Stimulated activated effector memory CD8-positive, alpha-beta T cell treated with anti-CD3 and anti-CD28 coated beads, Interleukin-12 subunit alpha, Interleukin-12 subunit beta, amount 100 ng/mL, for 72 hours (primary cell): ENCODE data around the gene HELLS.
"Not testable (repeated sequence)": the region's sequence is repeated elsewhere in the genome, so short reads cannot be mapped to it uniquely, and the experiment has no call there.

ENCODE experiments used
- ATAC-seq: fragments of 150-1000 bp; cut with Tn5 transposase; 2 replicates; pipeline ENCODE4 v1.10.0; 2021
- DNase-seq, 2 donors: peaks; one replicate each; pipeline ENCODE4 v3.0.0; 2021 to 2022; ENCODE audit warnings: low spot score in 2 of 2
- H3K27ac Mint-ChIP-seq: one replicate; pipeline ENCODE4 v1.8.0; 2022; ENCODE audit warnings: mild to moderate bottlenecking, mixed read lengths
- H3K36me3 Mint-ChIP-seq: one replicate; pipeline ENCODE4 v1.8.0; 2022; ENCODE audit warnings: mild to moderate bottlenecking, mixed read lengths
- H3K4me1 Mint-ChIP-seq: one replicate; pipeline ENCODE4 v1.8.0; 2022; ENCODE audit warnings: mixed read lengths
- H3K4me3 Mint-ChIP-seq: one replicate; pipeline ENCODE4 v1.8.0; 2022; ENCODE audit warnings: mild to moderate bottlenecking, mixed read lengths
- H3K9me3 Mint-ChIP-seq: one replicate; pipeline ENCODE4 v1.8.0; 2022; ENCODE audit warnings: mixed read lengths

Gene HELLS

GRCh38 chr10:94631077-94631875, 85.7 kb downstream of the HELLS start:
- ATAC-seq: no peak
- no peaks in the 10 kb centered on the region for H3K4me1 Mint-ChIP-seq
- H3K27ac Mint-ChIP-seq: no peak overlapping the region
- H3K9me3 Mint-ChIP-seq: no peaks in the 10 kb centered on the region
- DNase-seq: no peak
- H3K36me3 Mint-ChIP-seq: no peaks in the 10 kb centered on the region
- no peak overlapping the region for H3K4me3 Mint-ChIP-seq

GRCh38 chr10:94632954-94633353, 87.4 kb downstream of the HELLS start:
- DNase-seq (no peak), ATAC-seq (no peak)
- H3K27ac Mint-ChIP-seq: no peak overlapping the region
- peaks cover 5% of the 10 kb centered on the region for H3K9me3 Mint-ChIP-seq
- no peaks in the 10 kb centered on the region for H3K4me1 Mint-ChIP-seq
- no peaks in the 10 kb centered on the region for H3K36me3 Mint-ChIP-seq
- H3K4me3 Mint-ChIP-seq: no peak overlapping the region

- peaks cover 11% of the 10 kb centered on the region for H3K9me3 Mint-ChIP-seq
- not testable (repeated sequence) for DNase-seq, H3K4me1 Mint-ChIP-seq, H3K27ac Mint-ChIP-seq, ATAC-seq, H3K4me3 Mint-ChIP-seq, H3K36me3 Mint-ChIP-seq
Observed at GRCh38 chr10:94638097-94638496, 92.5 kb downstream of the HELLS start.

DNA sequence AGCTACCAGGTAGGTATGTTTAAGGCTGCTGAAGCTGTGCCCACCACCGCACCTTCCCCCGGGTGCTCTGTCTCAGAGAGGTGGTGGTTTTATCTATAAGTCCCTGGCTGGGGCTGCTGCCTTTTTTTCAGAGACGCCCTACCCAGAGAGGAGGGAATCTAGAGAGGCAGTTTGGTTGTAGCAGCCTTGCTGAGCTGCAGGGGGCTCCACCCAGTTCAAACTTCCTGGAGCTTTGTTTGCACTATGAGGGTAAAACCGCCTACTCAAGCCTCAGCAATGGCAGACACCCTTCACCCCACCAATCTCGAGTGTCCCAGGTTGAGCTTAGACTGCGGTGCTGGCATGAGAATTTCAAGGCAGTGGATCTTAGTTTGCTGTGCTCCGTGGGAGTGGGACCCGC, 94.3 kb downstream of the HELLS start:
- DNase-seq (no peak), ATAC-seq (no peak)
- Mint-ChIP-seq H3K4me3 (no peak overlapping the region), H3K36me3 (no peaks in the 10 kb centered on the region), H3K9me3 (peaks cover 11% of the 10 kb centered on the region), H3K4me1 (no peaks in the 10 kb centered on the region), H3K27ac (no peak overlapping the region)

- peaks cover 11% of the 10 kb centered on the region for H3K9me3 Mint-ChIP-seq
- H3K4me3 Mint-ChIP-seq: no peak overlapping the region
- H3K4me1 Mint-ChIP-seq: no peaks in the 10 kb centered on the region
- H3K36me3 Mint-ChIP-seq: no peaks in the 10 kb centered on the region
- no peak overlapping the region for H3K27ac Mint-ChIP-seq
- no peak for ATAC-seq
- no peak for DNase-seq
Observed at GRCh38 chr10:94640562-94640961, 95.0 kb downstream of the HELLS start.

DNA sequence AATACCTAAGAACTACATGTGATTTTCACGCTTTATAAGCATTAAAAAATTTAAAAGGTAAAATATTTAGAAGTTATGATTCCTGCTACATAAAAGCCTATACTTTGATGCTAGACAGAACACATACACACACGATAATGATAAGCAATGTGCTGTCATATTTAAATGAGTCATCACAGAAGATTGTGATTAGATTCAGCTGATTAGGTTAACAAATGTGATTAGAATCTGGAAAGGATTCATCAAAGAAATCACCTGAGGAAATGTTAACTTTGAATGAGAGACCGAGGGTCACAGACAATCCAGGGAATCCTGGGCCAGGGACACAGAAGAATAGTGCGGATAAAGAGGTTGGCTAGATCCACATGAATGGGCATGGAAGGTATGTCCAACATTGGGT, 95.9 kb downstream of the HELLS start:
- peaks cover 11% of the 10 kb centered on the region for H3K9me3 Mint-ChIP-seq
- no peak for ATAC-seq
- H3K4me3 Mint-ChIP-seq: no peak overlapping the region
- DNase-seq: no peak
- no peaks in the 10 kb centered on the region for H3K36me3 Mint-ChIP-seq
- no peaks in the 10 kb centered on the region for H3K4me1 Mint-ChIP-seq
- H3K27ac Mint-ChIP-seq: no peak overlapping the region

- Mint-ChIP-seq H3K27ac (no peak overlapping the region), H3K4me1 (no peaks in the 10 kb centered on the region), H3K9me3 (no peaks in the 10 kb centered on the region), H3K36me3 (no peaks in the 10 kb centered on the region), H3K4me3 (no peak overlapping the region)
- DNase-seq (no peak), ATAC-seq (no peak)
Observed at GRCh38 chr10:94644352-94644751, 98.8 kb downstream of the HELLS start.

DNA sequence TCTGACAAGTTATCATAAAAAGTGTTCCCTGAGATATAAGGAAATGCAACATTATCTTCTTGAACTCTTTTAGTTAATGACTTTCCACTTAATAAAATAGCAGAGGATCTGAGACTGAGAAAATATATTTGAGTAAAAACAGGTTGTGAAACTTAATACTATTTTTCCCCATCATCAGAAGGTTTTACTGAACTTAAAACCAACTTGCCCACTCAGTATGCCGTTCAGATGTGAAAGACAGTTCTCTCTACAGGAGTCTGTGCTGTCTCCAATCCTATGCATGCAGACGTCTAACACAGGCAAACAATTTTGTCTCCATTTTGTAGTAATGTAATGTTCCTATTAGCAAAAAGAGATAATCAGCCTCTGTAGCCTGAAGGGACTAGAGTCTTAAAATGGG, 99.7 kb downstream of the HELLS start:
- H3K27ac Mint-ChIP-seq: no peak overlapping the region
- H3K9me3 Mint-ChIP-seq: no peaks in the 10 kb centered on the region
- H3K4me1 Mint-ChIP-seq: no peaks in the 10 kb centered on the region
- H3K36me3 Mint-ChIP-seq: no peaks in the 10 kb centered on the region
- H3K4me3 Mint-ChIP-seq: no peak overlapping the region
- DNase-seq (no peak), ATAC-seq (no peak)
